ENCODE data around the gene TUBGCP3. TPM values are rescaled to one million over a fixed set of nuclear protein-coding genes. Genes with fewer than 3 reads are reported as not detected.

The TUBGCP3 gene
- total and polyA plus RNA-seq, 9 of the 15 experiments (the other 6 are each of a cell fraction or from before 2014, with no cell fraction given) = 3.0 to 24.8 (median 15.2) TPM

GRCh38 chr13:112619730-112620631 is 32.0 kb upstream of the TUBGCP3 start (continued):
- no peak for TF ChIP-seq HMG20A (CRISPR knock-in tag; conservative IDR thresholded peaks at IDR 0.05)
- no peak for TF ChIP-seq EGR1 (conservative IDR thresholded peaks at IDR 0.05)
- no peak for TF ChIP-seq PYGO2 (tag; IDR thresholded peaks at IDR 0.05)
- TF ChIP-seq NFYB (IDR thresholded peaks at IDR 0.05; ENCODE audit: extremely low read depth, insufficient read length) = peak; percentile 63
- no peak for TF ChIP-seq SMARCC2 (IDR thresholded peaks at IDR 0.05; ENCODE audit: low read depth)

- intact Hi-C loops (cut with micrococcal nuclease) = loop anchor here (5.0 to 10.0 kb wide), 2 partner anchors 254 to 274 kb away; no protein-coding TSS in a partner anchor
- Histone ChIP-seq H4K20me1 (replicated peaks; ENCODE audit: control insufficient read depth, insufficient read depth, low read length) (no peaks in the 10 kb centered on the region; the same call in 1 of the 2 replicates), H3K9me1 (ENCODE audit: control insufficient read depth, insufficient read depth, low read length) (no peaks in the 10 kb centered on the region), H3K36me3 (ENCODE audit: control insufficient read depth, insufficient read depth, low read length) (no peaks in the 10 kb centered on the region), H3K27ac (ENCODE audit: extremely low read depth, low read depth, low read length) (no peak overlapping the region), H3K4me1 (replicated peaks in 1 of 2; ENCODE audit: control insufficient read depth in 2 of 2, insufficient read depth in 2 of 2, low read length in 2 of 2) (no peaks in the 10 kb centered on the region; a peak in 1 of 5 replicates), H3K79me2 (ENCODE audit: control insufficient read depth, insufficient read depth, low read length) (no peaks in the 10 kb centered on the region), H3K9ac (ENCODE audit: insufficient read depth in 1 of 2, low read depth in 2 of 2, low read length in 2 of 2) (no peak overlapping the region), H3K27me3 (ENCODE audit: control insufficient read depth in 2 of 2, insufficient read depth in 2 of 2, low read length in 2 of 2) (peaks cover 20 to 75% of the 10 kb centered on the region in 2 experiments), H2AFZ (ENCODE audit: low read depth, low read length) (no peak overlapping the region), H3K4me3 (no peak overlapping the region), H3K4me2 (ENCODE audit: insufficient read depth, low read length) (no peak overlapping the region), H3K9me3 (replicated peaks; ENCODE audit: control insufficient read depth, insufficient read depth, low read depth, low read length) (no peaks in the 10 kb centered on the region)
- in situ Hi-C loops (cut with MboI) = loop anchor here (25.0 kb wide), 1 partner anchor 1131 kb away; no protein-coding TSS in a partner anchor
- peak in 1 of 4 experiments; percentile 2 for DNase-seq (ENCODE audit: extremely low read depth in 1 of 4, low spot score in 3 of 4)
- FAIRE-seq = no peak
- no TSS peak for BruUV-seq (replicated peaks)
- ChIA-PET POLR2A (interaction anchor here (0.6 kb wide), 1 partner anchor 86 kb away, joined by 3 read pairs; no protein-coding TSS in a partner anchor), CTCF (ENCODE audit: low intra/inter-chr PET ratio) (no interaction called here)
- no peak for ATAC-seq
- WGBS (ENCODE audit: insufficient coverage, low coverage, missing lambda C conversion rate) = 0% methylated on average over 8 of the region's 12 CpGs
- no peak for TF ChIP-seq SRSF3 (IDR thresholded peaks at IDR 0.05; ENCODE audit: insufficient read depth, low read length)
- no peak for TF ChIP-seq SMARCA5 (IDR thresholded peaks at IDR 0.05)
- no peak for TF ChIP-seq NFXL1 (CRISPR knock-in tag; IDR thresholded peaks at IDR 0.05)
- no peak for TF ChIP-seq ZNF224 (CRISPR knock-in tag; IDR thresholded peaks at IDR 0.05)
- no peak for TF ChIP-seq ZFP36 (IDR thresholded peaks at IDR 0.05; ENCODE audit: low read depth, low read length, partially characterized antibody)
- TF ChIP-seq SP1 (CRISPR knock-in tag; IDR thresholded peaks at IDR 0.05) = no peak
- TF ChIP-seq, protein P1, sequence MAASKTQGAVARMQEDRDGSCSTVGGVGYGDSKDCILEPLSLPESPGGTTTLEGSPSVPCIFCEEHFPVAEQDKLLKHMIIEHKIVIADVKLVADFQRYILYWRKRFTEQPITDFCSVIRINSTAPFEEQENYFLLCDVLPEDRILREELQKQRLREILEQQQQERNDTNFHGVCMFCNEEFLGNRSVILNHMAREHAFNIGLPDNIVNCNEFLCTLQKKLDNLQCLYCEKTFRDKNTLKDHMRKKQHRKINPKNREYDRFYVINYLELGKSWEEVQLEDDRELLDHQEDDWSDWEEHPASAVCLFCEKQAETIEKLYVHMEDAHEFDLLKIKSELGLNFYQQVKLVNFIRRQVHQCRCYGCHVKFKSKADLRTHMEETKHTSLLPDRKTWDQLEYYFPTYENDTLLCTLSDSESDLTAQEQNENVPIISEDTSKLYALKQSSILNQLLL (CRISPR knock-in tag; IDR thresholded peaks at IDR 0.05; ENCODE audit: borderline replicate concordance) = no peak
- TF ChIP-seq ZNF695 (CRISPR knock-in tag; IDR thresholded peaks at IDR 0.05) = no peak
- no peak for TF ChIP-seq CUX1 (CRISPR knock-in tag; IDR thresholded peaks at IDR 0.05)
Measured at GRCh38 chr13:112618501-112618900, 30.5 kb upstream of the TUBGCP3 start.
